GM19468 (cell line): ENCODE measurements around the gene CARD10.

Experiments used
- ATAC-seq: cut with Tn5 transposase; IDR thresholded peaks from one replicate; pipeline ENCODE4 v1.9.1; 2021; ENCODE audit warnings: mild to moderate bottlenecking, moderate library complexity, moderate number of reproducible peaks; ENCODE audit not compliant: unreplicated experiment; ENCODE audit errors: extremely low read depth

CARD10 gene

GRCh38 chr22:37445501-37445900, 73.7 kb downstream of the CARD10 start:
- no peak for ATAC-seq

- ATAC-seq, result no peak
Measured at GRCh38 chr22:37443977-37444376, 75.2 kb downstream of the CARD10 start.

GRCh38 chr22:37443086-37443485, 76.1 kb downstream of the CARD10 start:
- ATAC-seq, result no peak

DNA sequence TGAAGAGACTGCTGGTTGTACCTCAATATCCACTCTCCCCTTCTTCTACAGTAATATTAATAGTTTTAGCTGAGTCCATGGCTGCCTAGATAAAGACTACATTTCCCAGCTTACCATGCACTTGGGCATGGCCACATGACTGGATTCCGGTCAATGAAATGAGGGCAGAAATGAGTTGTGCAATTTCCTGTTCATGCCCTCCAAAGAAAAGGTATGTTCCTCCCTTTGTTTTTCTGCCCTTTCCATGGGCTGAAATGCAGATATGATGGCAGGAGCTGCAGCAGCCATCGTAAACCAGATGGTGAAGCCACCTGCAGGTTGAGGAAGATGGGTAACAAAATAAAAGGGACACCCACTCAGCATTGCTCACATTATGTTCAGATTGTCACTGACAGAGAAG, 76.7 kb downstream of the CARD10 start:
- no peak for ATAC-seq

GRCh38 chr22:37442135-37442534, 77.1 kb downstream of the CARD10 start:
- ATAC-seq, result no peak

GRCh38 chr22:37440875-37441274, 78.3 kb downstream of the CARD10 start:
- ATAC-seq, result no peak
